Skeletal muscle cell (primary cell): Measurements from ENCODE around the gene C9orf152.

Experiments used
- DNase-seq: peaks from one replicate; pipeline ENCODE4 v3.0.0-alpha.2; 2010; ENCODE audit warnings: low read depth
- H3K4me3 ChIP-seq: 2 replicates; pipeline ENCODE4 v1.5.1; 2011; ENCODE audit warnings: low read depth, mild to moderate bottlenecking, control low read depth, low read length, moderate library complexity

Gene C9orf152

DNA sequence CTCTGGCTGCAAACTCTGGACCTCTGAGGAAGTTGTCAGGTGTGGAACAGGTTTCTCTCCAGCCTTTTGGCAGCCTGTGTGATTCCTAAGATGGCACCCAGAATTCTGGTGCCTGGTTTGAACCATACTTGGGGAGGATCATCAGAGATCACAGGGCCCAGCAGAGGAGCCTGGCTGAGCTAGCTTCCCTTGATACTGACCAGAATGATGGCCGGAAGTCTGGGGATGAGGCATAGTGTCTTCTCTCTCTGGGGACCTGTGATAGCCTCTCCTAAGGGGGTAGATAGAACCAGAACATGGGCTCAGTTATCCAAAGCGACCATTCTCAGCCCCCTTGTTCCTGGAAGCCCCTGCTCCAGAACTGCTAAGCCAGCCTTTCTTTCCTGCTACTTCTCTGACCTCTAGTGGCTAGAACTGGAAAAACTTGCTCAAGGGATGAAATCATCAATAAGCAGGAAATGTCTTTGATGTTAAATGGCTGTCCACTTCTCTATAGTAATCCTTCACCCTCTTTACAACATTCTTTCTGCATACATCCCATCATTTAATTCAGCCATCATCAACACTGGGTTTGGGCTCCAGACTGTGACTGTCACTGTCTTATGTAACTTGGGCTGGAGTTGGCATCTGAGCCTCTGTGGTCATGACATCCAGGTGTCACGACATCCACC, 55.1 kb downstream of the C9orf152 start:
- no peak for DNase-seq
- no peak overlapping the region for H3K4me3 ChIP-seq
